ENCODE results near the gene LASP1.

GRCh38 chr17:38853292-38854219 is 16.3 kb upstream of the LASP1 start, which contains the start of gene RPL23:
- TF ChIP-seq EZH2phosphoT487 (IDR thresholded peaks at IDR 0.05; ENCODE audit: insufficient read depth, low read depth) (no peak), EZH2 (IDR thresholded peaks at IDR 0.05; ENCODE audit: insufficient read depth, poor library complexity, severe bottlenecking) (no peak)

All from GM23248 (cell line).